ENCODE data around the gene ME1. TPM values are rescaled to one million over a fixed set of nuclear protein-coding genes. Genes with fewer than 3 reads are reported as not detected.

ME1 gene
- total RNA-seq = 20.0 and 24.0 TPM in 2 replicates

DNA sequence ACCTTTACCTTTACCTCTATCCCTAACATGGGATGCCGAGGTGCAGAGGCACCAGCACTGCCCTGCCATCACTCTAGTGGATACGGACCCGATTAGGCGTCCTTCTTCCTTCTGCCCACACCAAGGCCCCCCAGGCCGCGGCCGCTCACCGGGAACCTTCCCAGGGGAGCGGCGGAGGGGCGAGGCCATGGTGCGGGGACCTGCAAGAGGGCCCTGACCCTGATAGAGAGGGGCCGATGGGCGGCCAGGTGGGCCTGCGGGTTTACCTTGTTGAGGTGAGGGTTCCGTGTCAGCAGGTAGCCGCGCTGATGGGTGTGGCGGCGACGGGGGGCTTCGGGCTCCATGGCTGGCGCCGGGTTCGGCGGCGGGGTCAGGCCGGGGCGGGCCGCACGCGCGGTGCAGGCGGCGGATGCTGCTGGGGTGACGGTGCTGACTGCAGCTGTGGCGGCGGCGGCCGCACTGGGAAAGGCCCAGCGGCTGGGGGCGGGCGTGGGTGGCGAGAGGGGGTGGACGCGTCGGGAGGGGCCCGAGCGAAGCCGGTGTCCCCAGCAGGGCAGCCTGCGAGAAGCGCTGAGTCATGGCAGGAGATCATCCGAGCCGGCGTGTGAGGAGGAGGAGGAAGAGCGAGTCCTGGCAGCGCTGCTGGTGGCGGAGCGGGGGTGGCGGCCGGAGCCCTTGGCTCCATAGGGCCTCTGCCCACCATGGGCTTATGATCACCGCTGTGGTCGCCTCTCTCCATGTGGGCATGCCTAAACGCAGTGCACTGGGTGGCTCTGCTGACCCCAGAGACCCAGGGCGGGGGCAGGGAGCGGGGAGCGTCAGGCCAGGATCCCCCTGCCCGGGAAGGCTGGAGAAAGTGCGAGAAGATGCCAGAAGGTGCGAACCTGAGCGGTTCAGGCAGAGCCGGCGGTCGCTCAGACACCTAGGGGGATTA, at the start of gene ME1:
ME1 (minus strand) TSS at position 441 of the 934 bp plus-strand sequence; CDS start at position 344, 97 bp downstream.

DNA sequence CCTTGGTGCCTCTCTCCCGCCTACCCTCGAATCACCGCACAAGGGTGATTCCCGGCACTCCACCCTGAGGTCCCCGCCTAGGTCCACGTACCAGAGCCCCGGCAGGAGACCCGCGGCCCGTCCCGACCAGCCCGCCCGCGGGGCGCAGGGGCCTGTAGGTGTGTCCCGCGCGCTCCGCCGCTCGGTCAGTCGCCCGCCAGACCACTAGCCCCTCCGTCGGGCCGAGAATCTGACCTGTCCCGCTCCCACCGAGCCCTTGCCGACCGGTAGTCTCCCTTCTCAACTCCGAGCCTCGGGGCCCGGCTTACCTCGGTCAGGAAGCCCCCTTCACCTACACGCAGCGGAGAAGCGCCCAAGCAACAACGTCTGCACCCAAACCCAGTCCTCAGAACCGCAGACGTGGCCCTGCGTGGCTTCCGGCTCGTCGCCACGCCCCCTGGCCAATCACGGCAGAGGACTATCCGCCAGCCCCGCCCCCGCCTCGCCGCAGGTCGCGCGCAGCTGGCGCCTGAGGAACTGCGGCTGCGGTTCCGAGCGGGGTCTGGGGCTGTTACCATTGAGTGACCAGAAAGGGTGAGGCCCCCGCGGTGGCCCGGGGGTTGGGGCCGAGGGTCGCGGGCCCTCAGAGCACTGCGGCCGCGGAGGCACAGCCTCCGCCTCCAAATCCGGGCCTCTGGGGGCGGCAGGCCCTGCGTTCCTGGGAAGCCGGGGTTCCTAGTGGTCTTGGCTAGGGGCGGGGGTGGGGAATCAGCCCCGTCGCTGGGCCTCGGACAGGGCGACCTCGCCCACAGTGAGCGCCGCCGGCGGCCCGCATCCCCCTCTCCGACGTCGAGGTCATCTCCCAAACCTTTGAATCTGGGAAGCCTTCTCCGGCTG, 237.7 kb downstream of the ME1 start, which contains the start of the genes PGM3 and RWDD2A:
PGM3 (minus strand) TSS at position 395 of the 876 bp plus-strand sequence. CDS start 2,253 bp downstream, outside the sequence.
RWDD2A (plus strand) TSS at position 487 of the 876 bp plus-strand sequence. CDS start 1,095 bp downstream, outside the sequence.

Other genes starting within 250 kb of the ME1 start
- 18.1 and 59.5 TPM in 2 replicates for gene PGM3, start 237.8 kb downstream of the ME1 start, total RNA-seq
- 2.5 and 6.2 TPM in 2 replicates for gene RWDD2A, start 237.7 kb downstream of the ME1 start, total RNA-seq
- 1.6 and 3.7 TPM in 2 replicates for gene PRSS35, start 81.5 kb upstream of the ME1 start, total RNA-seq

Measured in epithelial cell of alveolus of lung (primary cell).